GM21529 (cell line): ENCODE results near the gene SPO11.

Source experiments
- ATAC-seq: cut with Tn5 transposase; IDR thresholded peaks from one replicate; pipeline ENCODE4 v1.9.1; 2021; ENCODE audit not compliant: unreplicated experiment

The SPO11 gene

DNA sequence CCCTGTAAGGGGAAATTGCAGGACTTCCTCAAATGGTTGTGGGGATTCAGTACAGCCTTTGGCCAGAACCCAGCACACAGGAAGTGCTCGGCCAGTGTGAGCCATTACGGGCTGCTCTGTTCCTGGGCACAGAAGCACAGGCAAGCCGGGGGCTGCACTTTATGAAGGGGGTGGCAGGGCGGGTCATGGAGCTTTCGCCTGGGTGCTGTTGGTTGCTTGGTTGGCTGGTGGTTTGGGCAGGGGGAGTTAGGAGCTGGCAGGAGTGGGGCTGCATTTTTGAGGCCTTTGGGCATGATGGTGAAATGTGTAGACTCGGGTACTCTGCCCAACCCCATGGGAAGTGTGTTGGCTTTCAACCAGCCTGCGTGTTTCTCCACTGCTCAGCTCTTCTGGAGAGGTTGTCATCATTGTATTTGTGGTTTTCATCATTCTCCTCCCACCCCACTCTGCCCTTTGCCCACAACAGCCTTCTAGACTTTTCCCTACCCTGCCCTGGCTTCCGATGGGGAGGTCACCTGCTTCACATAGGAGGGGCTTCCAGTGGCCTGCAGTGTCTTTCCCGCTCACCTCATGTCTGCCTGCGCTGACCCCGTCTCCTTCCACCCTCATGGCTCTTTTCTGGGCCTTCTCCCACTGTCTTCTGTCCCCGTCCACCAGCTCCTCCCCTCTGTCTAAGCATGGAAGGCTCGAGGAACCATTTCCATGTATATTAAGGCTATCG lies 45.5 kb downstream of the SPO11 start:
- ATAC-seq = no peak

GRCh38 chr20:57375652-57376230 lies 46.1 kb downstream of the SPO11 start:
- ATAC-seq = no peak

GRCh38 chr20:57377350-57377749 lies 47.7 kb downstream of the SPO11 start:
- ATAC-seq = no peak

- ATAC-seq = no peak
These were observed 48.5 kb downstream of the SPO11 start for GRCh38 chr20:57378107-57378506.

GRCh38 chr20:57378646-57379262 lies 49.2 kb downstream of the SPO11 start:
- no peak for ATAC-seq

GRCh38 chr20:57379263-57379647 lies 49.7 kb downstream of the SPO11 start:
- no peak for ATAC-seq

GRCh38 chr20:57380081-57380750 lies 50.6 kb downstream of the SPO11 start:
- ATAC-seq = no peak

DNA sequence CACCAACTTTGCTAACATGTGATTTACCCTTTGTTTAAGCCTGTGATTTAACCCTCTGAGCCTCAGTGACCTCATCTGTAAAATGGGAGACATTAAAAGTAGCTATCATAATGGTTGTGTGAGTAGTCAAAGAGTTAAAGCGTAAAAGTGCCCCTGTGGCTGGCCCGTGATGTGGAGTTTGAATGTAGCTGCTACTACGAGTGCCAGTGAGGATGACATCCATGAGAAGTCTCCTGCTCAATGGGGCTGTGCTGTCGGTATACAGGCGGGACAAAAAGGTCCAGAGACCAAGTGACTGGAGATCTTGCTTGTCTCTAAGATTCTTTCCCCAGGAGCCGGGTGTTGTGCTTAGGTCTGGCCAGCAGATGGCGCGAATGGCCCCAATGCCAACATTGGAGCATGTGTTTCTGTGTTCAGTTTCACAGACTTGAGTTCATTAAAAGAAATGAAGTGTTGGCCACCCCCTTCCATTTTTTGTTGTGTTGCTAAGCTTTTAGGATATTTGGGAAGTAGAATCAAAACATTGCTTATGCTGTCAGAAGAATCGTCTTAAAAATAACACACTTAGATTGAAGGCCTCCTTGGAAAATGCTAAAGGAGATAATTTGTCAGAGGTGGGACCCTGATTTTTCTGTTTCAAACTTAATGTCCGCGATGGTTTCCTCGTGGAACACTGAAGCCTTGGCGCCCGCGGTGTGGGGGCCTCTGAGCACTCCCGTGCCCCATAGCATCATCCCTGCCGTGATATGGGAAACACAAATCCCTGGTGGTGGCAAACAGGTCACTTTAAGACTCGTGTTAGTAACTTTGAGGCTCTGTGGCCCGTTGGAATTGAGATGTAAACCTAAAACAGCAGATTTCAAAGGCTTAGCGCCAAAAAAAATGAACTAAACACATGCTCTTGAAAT lies 52.2 kb downstream of the SPO11 start:
- peak; percentile 58 for ATAC-seq

DNA sequence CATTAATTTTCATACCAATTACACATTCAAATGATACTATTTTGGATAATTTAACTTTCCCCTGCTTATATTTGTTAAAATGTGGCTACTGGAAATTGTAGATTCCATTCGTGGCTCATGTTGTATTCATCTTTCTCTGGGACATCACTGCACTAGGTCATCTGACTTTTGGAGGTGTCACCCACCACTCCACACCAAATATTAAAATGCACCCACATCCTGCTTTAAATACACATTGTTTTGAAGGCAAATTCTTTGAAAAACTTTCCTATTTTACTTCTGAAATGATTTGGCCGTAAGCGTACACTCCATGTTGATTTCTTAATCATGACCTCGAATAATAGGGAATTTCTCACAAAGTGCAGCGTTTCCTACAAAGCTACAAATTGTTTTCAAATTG lies 52.9 kb downstream of the SPO11 start:
- ATAC-seq = no peak

GRCh38 chr20:57383447-57384347 lies 54.1 kb downstream of the SPO11 start:
- ATAC-seq = no peak

- no peak for ATAC-seq
These were observed 54.9 kb downstream of the SPO11 start for GRCh38 chr20:57384486-57384885.

- no peak for ATAC-seq
These were observed 55.6 kb downstream of the SPO11 start for GRCh38 chr20:57384953-57385761.

DNA sequence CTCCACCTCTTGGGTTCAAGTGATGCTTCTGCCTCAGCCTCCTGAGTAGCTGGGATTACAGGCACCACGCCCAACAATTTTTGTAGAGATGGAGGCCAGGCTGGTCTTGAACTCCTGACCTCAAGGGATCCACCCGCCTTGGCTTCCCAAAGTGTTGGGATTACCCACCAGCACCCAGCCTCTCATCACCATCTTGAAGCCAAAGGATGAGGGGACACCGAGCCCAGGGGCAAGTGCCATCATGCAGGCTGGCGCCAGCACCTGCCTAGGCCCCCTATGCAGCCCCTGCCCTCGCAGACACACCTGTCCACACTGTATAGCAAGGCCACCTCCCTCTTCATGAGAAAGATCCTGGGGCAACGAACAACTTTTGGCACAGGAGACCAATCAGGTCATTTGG lies 56.3 kb downstream of the SPO11 start:
- ATAC-seq = no peak

GRCh38 chr20:57386762-57387161 lies 57.2 kb downstream of the SPO11 start:
- no peak for ATAC-seq

GRCh38 chr20:57387463-57387862 lies 57.9 kb downstream of the SPO11 start:
- ATAC-seq = no peak

DNA sequence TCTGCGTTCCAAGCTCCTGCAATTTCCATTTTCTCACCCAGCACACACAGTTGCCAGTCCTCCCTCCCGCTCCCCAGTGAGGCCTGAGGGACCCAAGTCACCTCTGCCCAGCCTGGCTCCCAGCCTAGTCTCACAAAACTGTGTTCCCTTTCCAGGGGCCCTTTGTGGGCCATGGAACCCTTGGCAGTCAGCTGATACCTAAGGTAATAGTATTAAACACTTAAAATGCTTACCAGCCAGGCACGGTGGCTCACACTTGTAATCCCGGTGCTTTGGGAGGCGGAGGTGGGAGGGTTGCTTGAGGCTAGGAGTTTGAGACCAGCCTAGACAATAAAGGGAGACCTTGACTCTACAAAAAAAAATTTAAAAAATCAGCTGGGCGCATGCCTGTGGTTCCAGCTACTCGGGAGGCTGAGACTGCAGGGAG lies 58.4 kb downstream of the SPO11 start:
- ATAC-seq = no peak

GRCh38 chr20:57388953-57389694 lies 59.5 kb downstream of the SPO11 start:
- peak; percentile 19 for ATAC-seq
